ENCODE results near the gene SLC11A1. TPM values are rescaled to one million over a fixed set of nuclear protein-coding genes. Genes with fewer than 3 reads are reported as not detected.

Gene SLC11A1
- total and polyA plus RNA-seq, 2 experiments from 2014 or later, result 0.31 TPM; not detected in 1

DNA sequence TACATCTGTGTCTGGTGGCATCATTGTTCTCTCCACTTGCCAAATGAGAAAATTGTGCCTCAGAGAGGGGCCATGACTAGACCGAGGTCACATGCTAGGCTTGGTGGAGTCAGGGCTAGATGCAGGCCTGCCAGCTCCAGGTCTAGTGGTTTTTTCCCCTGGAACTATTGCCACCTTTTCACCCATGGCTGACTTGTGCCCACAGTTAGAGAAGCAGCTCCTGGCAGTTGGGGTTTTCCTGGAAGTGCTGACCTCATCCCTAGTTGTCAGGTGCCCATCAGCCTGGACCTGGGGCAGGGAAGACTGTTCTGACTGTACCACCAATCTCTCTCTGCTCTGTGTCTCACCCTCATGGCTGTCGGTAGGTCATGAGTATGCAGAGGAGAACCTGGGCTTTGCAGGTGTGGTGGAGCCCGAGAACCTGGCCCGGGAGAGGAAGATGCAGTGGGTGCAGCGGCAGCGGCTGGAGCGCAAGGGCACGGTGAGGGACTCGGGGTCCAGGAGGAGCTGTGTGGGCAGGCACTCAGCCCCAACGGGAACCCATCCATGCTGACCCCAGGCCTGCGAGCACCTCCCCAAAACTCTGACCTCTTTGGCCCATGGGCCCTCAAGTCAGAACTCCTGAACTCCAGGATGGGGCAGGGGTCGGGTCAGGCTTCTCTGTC is 37.9 kb upstream of the SLC11A1 start:
- H3K27me3 Mint-ChIP-seq (ENCODE audit: insufficient read depth, low read depth, poor library complexity), result no peaks in the 10 kb centered on the region
- ATAC-seq (no peak), DNase-seq (ENCODE audit: low spot score) (no peak)
- H3F3A ChIP-seq (replicated peaks; ENCODE audit: low read depth), result 0 out of 2 replicates have a peak, but pooled peaks cover 2% of the 10 kb centered on the region
- H3K4me3 ChIP-seq, result no peak overlapping the region
- no peaks in the 10 kb centered on the region for H3K36me3 ChIP-seq (ENCODE audit: insufficient read depth)
- H3K9me2 ChIP-seq (ENCODE audit: insufficient read depth), result no peaks in the 10 kb centered on the region
- no peaks in the 10 kb centered on the region for H3K27me3 ChIP-seq (ENCODE audit: insufficient read depth)
- peaks cover 9% of the 10 kb centered on the region for H3K4me1 Mint-ChIP-seq
- no peak overlapping the region for H3K4me2 ChIP-seq
- H3K4me3 Mint-ChIP-seq, result no peak overlapping the region
- H3K27ac ChIP-seq (ENCODE audit: low read depth), result no peak overlapping the region
- H2AFZ ChIP-seq, result no peak overlapping the region
- H3K79me2 ChIP-seq (replicated peaks; ENCODE audit: insufficient read depth), result no peaks in the 10 kb centered on the region
- H3K9me3 Mint-ChIP-seq, result peaks cover 3% of the 10 kb centered on the region; the same call in 1 of the 3 replicates
- TF ChIP-seq REST (IDR thresholded peaks at IDR 0.05; ENCODE audit: unreplicated experiment) (no peak), POLR2AphosphoS5 (IDR thresholded peaks at IDR 0.05; ENCODE audit: low read depth) (no peak), ZNF114 (CRISPR knock-in tag; IDR thresholded peaks at IDR 0.05) (no peak), STAT1 (IDR thresholded peaks at IDR 0.05; ENCODE audit: unreplicated experiment) (no peak), ZNF462 (CRISPR knock-in tag; IDR thresholded peaks at IDR 0.05) (no peak), EZH2 (IDR thresholded peaks at IDR 0.05; ENCODE audit: low read depth, unreplicated experiment) (no peak), CREB1 (CRISPR knock-in tag; IDR thresholded peaks at IDR 0.05; ENCODE audit: low read depth) (no peak), EZH2phosphoT487 (IDR thresholded peaks at IDR 0.05; ENCODE audit: unreplicated experiment) (no peak), NANOG (IDR thresholded peaks at IDR 0.05; ENCODE audit: borderline replicate concordance) (no peak)
- TF ChIP-seq, protein P1, sequence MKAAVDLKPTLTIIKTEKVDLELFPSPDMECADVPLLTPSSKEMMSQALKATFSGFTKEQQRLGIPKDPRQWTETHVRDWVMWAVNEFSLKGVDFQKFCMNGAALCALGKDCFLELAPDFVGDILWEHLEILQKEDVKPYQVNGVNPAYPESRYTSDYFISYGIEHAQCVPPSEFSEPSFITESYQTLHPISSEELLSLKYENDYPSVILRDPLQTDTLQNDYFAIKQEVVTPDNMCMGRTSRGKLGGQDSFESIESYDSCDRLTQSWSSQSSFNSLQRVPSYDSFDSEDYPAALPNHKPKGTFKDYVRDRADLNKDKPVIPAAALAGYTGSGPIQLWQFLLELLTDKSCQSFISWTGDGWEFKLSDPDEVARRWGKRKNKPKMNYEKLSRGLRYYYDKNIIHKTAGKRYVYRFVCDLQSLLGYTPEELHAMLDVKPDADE (IDR thresholded peaks at IDR 0.05), result no peak
- TF ChIP-seq, protein P2, sequence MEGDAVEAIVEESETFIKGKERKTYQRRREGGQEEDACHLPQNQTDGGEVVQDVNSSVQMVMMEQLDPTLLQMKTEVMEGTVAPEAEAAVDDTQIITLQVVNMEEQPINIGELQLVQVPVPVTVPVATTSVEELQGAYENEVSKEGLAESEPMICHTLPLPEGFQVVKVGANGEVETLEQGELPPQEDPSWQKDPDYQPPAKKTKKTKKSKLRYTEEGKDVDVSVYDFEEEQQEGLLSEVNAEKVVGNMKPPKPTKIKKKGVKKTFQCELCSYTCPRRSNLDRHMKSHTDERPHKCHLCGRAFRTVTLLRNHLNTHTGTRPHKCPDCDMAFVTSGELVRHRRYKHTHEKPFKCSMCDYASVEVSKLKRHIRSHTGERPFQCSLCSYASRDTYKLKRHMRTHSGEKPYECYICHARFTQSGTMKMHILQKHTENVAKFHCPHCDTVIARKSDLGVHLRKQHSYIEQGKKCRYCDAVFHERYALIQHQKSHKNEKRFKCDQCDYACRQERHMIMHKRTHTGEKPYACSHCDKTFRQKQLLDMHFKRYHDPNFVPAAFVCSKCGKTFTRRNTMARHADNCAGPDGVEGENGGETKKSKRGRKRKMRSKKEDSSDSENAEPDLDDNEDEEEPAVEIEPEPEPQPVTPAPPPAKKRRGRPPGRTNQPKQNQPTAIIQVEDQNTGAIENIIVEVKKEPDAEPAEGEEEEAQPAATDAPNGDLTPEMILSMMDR (conservative IDR thresholded peaks at IDR 0.05; ENCODE audit: low read depth in 2 of 2), result no peak
- H3K36me3 Mint-ChIP-seq (ENCODE audit: low read depth), result no peaks in the 10 kb centered on the region; the same call in 2 of the 3 replicates
- no peaks in the 10 kb centered on the region for H4K20me1 ChIP-seq (replicated peaks; ENCODE audit: insufficient read depth)
- peaks cover 5% of the 10 kb centered on the region; the same call in 1 of the 2 replicates for H3K4me1 ChIP-seq (ENCODE audit: insufficient read depth)
- no peak overlapping the region for H3K27ac Mint-ChIP-seq

All from GM23338 (cell line).